Renal cortex interstitium (tissue), 11 donors: ENCODE results near the gene FNBP1. TPM values are rescaled to one million over a fixed set of nuclear protein-coding genes. Genes with fewer than 3 reads are reported as not detected.
"Not testable (repeated sequence)": the region's sequence is repeated elsewhere in the genome, so short reads cannot be mapped to it uniquely, and the experiment has no call there.

Experiments
- DNase-seq, 11 donors: peaks; one replicate each; pipeline ENCODE4 v3.0.0-alpha.2; 2013; ENCODE audit warnings: low read depth in 9 of 11, low spot score in 4 of 11; ENCODE audit errors: extremely low read depth in 1 of 11
- polyA plus RNA-seq, 3 donors: library from polyadenylated mRNA; unstranded; fragments of 120-200 nt; gene quantifications; one replicate each; pipeline ENCODE4 v1.2.1, GENCODE V29; 2013; ENCODE audit not compliant: insufficient read length in 3 of 3

Gene FNBP1
- polyA plus RNA-seq, 3 donors = 48.3 to 48.7 (median 48.3) TPM

DNA sequence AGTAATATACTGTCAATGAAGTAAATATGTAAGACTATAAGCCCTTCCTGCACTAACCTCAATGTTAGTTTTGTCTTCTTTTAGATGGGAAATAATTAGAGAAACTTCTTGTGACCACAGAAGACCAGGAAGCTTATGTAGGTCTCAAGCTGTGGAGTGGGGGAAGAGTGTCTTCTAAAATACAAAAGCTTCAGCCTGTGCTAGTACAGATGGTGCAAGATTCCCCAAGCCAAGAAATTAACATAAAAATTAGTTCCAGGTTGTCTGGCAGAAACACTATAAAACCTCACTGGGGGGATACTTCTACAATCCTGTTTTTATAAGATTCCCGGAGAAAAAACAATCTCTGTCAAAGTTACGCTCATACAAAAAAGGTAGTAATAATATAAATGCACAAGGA lies 103.6 kb downstream of the FNBP1 start:
- DNase-seq = no peak

DNA sequence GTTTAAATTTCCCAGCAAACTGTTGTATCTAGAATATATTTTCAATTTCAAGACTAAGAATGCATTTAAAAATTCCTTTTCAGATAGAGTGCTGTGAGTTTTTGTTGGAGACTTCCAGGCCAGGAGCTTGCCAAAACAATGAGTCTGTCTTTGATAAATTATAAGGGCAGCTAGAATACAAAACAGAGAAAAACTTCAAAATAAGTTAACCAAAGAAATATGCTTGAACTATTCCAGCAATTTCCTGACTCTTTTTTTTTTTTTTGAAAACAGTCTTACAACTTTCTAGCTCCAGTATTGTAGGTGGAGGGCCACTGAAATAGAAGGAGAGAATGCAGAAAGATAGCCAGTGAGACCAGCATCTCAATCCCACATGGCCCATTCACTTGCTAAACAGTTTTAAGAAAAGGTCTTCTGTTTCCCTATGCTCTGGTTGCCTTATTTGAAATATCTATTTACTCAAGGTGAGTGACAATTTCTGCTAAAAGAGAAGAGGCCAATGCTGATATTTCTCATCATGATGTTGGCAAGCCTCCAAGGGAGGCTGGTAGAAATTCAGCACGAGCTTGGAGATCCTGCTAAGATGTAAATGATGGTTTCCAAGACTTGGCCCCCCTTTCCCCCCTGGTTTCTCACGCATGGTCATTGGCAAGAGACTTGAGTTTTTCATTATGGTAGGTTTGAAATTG lies 104.6 kb downstream of the FNBP1 start:
- DNase-seq = no peak

DNA sequence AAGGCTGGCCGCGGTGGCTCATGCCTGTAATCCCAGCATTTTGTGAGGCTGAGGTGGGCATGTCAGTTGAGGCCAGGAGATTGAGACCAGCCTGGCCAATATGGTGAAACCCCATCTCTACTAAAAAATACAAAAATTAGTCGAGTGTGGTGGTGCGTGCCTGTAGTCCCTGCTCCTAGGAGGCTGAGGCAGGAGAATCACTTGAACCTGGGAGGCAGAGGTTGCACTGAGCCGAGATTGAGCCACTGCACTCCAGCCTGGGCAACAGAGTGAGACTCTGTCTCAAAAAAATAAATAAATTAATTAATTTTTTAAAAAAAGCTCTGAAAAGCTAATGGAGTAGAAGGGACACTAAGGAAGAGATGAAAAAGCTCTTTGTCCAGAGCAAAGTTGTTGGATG lies 105.1 kb downstream of the FNBP1 start:
- not testable (repeated sequence) for DNase-seq

DNA sequence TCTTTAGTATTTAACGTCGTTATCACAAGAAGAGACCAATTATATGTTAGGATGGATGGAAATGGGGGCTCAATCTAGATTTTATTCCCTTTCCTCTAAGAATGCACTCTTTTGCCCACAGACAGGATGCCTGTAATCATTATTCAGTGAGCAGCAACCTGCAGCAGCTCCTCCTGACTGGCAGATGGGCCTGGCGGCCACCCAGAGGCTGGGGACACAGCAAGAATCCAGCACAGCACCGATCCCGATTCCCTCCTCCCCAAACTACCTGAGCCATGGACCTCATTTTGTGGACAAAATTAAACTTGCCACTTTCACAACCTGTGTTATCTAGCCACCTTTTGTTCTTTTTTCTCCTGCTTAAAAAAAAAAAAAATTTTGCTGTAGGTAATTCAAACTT lies 106.8 kb downstream of the FNBP1 start:
- DNase-seq = no peak

DNA sequence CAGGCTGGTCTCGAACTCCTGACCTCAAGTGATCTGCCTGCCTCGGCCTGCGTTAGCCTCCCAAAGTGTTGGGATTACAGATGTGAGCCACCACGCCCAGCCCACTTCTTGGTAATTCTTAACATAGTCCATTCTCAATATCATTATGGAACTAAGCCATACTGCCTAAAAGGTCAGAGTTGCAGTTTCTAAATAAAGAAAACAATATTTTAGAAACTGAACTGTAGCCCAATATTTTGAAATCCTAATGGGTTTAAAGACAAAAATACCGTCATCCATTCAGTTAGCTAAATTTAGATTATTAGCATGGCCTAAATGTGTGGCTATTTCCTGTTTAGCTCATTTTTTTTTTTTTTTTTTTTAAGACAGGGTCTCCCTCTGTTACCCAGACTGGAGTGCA lies 108.2 kb downstream of the FNBP1 start:
- DNase-seq = no peak

DNA sequence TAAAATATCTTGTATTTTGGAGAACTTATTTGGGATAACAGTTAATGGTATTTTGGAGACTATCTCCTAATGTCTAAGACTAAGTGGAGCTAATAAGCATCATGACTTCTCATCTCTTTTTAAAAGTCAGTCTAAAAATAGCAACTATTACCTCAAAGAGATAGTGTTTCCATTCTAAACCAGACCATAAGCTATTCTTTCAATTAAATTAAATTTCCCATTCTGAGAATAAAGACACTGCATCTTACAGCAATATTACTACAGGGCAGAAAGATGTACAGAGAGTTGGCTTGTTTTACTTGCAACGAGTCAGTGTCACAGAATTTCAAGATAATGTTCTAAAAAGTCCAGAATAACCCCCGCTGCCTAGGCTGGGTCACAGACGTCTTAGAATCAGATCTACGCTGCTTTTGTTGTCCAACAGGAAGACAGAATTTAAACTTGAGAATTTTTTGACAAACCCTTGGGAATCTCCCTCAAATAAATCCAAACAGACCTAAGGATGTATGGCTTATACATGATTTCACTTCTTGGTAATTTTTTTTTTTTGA lies 108.9 kb downstream of the FNBP1 start:
- DNase-seq = no peak

DNA sequence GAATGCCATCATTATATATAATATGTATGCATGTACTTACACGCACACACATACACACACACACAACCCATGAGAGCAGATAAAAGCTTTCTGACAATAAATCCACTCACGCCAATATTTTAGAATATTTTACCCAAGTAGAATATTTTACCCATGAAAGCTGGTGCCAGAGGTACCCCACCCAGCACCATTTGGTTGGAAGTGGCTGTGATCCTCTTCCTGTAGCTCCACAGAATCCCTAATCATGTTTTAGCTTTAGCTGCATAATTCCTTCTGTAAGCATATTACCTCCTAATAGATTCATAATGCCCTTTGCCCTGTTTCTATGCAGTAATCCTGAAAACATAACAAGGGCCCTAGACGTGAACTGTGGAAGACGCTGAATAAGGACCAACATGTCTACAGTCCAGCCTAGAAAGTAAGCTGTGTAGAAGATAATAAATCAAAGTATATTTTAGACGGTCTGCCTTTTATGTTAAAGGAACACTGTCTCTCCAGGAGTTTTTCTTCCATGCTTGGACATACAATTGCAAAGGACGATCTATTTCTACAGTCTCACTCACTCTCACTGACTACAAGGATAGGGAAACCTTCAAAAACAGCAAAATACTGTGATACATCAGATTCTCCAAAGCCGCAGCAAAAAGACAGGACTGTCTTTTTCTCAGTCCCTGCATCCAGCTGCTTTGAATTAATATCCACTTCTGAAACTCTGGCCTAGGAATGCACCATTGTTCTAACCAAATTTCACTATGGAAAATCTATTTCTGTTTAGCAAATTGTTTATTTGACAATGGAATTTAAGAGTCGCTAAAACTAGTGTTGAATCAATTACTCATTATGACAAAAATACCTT lies 109.6 kb downstream of the FNBP1 start:
- no peak for DNase-seq

DNA sequence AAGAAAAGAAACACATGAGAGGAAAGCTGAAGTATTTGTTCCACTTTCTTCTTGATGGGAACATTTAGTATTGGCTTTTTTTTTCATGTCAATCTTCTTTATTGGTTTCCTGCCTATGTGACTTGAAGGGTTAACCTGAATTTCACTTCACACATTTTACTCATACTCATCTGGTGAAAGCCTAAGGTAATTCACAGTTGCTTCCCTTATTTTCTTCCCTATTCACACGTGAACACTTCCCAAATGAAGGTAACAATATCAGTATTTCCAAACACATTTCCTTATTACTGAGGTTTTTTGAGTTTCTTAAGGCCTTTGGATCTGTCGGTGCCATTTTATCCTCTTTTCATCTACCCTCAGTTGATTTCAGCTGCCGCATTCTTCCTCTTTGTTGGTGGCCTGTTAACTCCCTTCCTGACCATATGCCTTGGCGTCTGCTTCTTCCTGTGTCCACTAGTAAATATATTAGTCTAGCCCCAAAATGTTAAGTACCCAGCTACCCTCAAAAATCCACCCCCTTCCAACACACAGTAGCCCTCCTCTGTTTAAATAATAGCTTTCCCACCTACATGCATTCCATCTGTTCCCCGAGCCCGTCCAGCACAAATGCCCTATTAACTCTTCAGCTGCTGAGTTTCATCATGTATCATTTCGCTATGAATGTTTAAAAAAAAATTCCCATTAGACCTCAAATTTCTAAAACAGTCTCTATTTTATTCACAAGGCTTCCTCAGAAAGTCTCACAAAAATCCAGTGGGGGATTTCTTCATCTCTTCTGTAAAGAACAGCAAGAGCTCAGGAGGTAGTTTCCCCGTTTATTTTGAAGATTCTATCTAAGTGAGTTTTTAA lies 110.5 kb downstream of the FNBP1 start:
- DNase-seq = no peak

DNA sequence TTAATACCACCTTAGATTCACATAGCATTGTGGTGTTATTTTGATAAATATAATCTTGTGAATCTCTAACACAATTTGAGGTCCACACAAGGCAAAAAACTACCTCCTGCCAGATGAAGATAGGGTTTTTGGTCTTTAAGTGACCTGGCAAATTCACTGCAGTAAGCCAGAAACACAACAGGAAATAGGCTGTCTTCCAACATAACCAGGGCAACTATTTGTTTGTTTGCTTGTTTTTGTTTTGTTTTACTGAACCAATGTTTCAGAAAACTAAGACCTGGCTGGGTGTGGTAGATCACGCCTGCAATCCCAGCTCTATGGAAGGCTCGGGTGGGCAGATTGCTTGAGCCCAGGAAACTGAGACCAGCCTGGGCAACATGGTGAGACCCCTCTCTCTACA lies 112.2 kb downstream of the FNBP1 start:
- peak in 1 of 11 donors; percentile 29 for DNase-seq

DNA sequence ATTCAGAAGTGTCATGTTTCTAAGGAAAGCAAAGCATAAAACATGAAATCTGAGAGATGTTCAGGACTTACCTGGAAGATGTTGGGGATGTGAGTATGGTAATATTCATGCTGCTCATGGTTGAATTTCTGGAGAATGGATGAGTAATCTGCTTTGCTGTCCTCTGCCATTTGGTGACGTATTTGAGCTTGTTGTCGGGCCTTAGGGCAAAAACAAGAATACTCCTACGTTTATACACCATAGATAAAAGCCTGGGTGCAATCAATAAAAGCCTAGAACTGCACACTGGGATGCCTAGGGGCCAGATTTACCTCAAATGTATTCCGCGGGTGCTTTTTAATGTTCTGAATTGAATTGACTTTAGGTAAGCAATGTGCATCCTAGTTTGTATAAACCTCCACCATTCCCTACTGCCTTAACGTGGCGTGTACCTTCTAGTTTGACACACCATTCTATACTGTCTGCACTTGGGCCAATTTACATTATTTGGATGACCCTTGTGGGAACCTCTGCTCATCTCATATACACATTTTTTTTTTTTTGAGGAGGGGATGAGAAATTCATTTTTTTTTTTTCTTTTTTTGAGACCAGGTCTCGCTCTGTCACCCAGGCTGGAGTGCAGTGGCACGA lies 113.4 kb downstream of the FNBP1 start:
- DNase-seq = no peak

DNA sequence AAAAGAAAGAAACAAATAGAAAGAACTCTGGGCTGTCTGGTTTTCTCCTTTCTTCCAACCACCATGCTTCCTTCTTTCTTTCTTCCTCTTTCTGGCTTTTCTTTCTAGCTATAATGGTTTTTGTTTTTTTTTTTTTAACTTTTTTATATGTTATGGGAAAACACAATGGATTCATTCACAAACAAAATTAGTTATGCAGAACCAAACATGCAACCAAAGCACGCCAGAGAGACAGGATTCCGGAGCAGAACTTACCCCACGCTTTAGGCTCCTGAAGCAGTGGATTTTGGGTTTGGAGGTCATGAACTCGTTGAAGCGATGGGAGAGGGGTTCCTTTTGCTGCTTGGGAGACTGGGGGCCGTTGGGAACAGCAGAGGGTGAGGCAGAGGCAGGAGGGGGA lies 119.4 kb downstream of the FNBP1 start:
- DNase-seq = no peak

DNA sequence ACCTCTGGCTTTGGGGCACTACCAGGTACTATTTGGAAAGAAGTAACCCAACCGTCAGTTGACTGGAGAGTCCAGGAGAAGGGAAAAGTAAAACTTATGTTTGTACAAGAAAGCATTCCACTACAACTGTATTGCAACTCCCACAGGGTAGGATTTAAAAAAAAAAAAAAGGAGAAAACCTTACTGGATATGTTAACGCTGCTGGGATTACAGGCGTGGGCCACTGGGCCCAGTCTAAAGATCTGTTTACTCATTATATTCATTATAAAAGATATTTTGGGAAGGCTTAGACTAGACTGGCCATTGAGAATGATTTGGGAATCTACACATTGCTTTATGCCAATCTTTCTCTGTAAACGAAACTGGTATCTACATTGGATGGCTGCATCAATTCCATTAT lies 121.1 kb downstream of the FNBP1 start:
- DNase-seq = no peak

DNA sequence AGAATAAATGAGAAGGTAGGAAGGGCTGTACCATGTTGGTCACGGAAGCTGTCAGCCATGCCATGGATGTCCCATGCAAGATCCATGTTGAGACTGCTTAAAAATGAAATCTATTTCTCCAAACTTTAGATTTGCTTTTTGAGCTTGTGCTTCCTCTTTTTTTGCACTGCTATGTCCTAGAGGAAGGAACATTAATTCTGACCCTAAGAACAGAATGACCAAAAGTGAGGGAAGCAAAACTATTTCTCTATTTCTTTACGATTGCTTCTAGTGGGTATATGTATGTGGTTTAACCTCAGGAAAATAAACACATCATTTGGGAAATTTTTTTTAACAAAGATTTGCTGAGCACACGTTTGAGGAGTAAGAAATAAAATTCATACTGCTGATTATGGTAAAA lies 123.1 kb downstream of the FNBP1 start:
- no peak for DNase-seq

DNA sequence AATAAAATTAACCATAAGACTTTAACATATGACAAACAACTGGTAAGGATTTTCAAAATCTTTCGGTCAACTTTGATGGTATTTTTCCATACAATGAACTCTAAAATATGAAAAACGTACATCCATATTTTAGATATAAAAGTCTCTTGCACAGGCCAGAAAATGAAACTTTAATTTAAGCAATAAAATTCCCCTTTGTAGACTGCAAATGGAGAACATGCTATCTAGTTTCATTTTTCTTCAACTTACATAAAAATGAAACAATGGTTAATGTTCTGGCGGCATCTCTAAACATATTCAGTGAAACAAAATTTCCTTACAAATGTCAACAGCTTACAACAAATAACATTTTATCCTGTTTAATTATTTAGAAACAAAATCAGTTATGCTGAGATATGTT lies 123.7 kb downstream of the FNBP1 start:
- no peak for DNase-seq

DNA sequence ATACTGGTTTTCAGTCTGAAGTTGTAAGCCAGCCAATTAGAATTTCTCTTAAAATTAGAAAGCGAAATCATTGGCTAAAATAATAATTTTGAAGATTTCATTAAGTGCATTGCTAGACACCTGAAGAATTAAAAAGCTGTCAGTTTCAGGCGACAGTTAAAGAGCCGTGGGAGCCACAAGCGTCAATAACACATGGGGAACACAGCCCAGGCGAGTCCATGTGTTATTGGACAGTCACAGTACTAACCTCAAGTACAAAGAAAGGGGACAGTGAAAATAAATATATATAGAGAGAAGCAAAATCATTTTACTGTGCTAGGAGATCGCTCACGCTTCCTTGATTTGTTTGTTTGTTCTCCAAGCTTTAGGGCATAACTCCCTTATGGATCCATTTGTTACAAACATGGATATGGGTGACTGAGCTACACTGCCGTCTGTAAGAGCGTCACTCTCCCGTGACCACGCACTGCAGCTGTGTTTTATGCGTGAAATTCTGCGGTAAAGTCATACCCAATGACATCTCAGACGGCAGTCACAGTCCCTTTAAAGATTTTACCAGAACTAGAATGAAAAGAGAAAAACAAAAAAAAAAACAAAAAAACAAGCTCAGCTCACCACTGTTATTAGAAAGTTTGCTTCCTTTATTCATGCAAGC lies 124.6 kb downstream of the FNBP1 start:
- no peak for DNase-seq

DNA sequence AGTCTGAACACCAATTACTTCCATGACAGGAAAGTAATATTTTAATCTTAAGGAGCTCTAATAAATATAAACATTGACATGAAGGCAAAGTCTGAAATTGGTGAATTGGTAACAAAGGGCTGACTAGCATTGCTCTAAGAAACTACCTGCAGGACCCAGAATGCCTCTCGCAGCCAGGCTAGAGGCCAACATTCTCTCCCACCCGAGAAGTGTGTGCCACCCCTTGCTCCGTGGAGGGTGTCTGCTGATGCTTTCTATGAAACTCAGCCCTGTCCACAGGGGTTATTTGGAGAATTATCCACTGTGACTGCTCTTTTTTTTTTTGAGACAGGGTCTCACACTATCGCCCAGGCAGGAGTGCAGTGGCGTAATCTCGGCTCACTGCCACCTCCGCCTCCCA lies 126.3 kb downstream of the FNBP1 start:
- DNase-seq = no peak

DNA sequence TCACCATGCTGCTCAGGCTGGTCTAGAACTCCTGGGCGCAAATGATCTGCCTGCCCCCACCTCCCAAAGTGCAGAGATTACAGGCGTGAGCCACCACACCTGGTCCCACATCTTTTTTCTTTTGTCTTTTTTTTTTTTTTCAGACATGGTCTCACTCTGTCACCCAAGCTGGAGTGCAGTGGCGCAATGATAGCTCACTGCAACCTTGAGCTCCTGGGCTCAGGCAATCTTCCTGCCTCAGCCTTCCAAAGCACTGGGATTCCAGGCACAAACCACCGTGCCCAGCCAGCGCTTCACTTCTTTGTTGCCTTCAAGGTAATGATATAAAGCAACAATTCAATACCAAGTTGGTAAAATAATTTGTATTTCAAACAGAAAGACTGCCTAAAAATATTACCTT lies 128.9 kb downstream of the FNBP1 start:
- DNase-seq = no peak
